Subcutaneous adipose tissue (tissue), 4 donors: ENCODE data around the gene TBC1D20. TPM values are rescaled to one million over a fixed set of nuclear protein-coding genes. Genes with fewer than 3 reads are reported as not detected.

Source experiments
- CTCF ChIP-seq: fragments of 450-650 bp; IDR thresholded peaks from one replicate; pipeline ENCODE4 v1.5.1; 2016; ENCODE audit warnings: low read depth, mild to moderate bottlenecking, control low read depth, antibody characterized with exemption, moderate library complexity
- total RNA-seq, 4 donors: library from RNA; depleted of rRNA; stranded (reverse); fragments of >200 nt; gene quantifications; one replicate each; pipeline ENCODE4 v1.1.0, GENCODE V29; 2016

Gene TBC1D20
- total RNA-seq, 4 donors from 2014 or later = 36.9 to 54.5 (median 44.6) TPM

GRCh38 chr20:469746-470490 is 7.6 kb upstream of the TBC1D20 start:
- TF ChIP-seq CTCF = no peak

- TF ChIP-seq CTCF = no peak
Observed at GRCh38 chr20:467755-468154, 5.4 kb upstream of the TBC1D20 start.

GRCh38 chr20:461254-462198 is 807 bp downstream of the TBC1D20 start:
- no peak for TF ChIP-seq CTCF

GRCh38 chr20:460707-461106 is 1.6 kb downstream of the TBC1D20 start:
- TF ChIP-seq CTCF = no peak

- no peak for TF ChIP-seq CTCF
Observed at GRCh38 chr20:460180-460579, 2.2 kb downstream of the TBC1D20 start.

- TF ChIP-seq CTCF = no peak
Observed at GRCh38 chr20:458776-459175, 3.6 kb downstream of the TBC1D20 start.

- TF ChIP-seq CTCF = no peak
Observed at GRCh38 chr20:454951-455350, 7.4 kb downstream of the TBC1D20 start.
